ENCODE measurements around the gene CACNA1A.
"Not testable (repeated sequence)": the region's sequence is repeated elsewhere in the genome, so short reads cannot be mapped to it uniquely, and the experiment has no call there.

Gene CACNA1A

DNA sequence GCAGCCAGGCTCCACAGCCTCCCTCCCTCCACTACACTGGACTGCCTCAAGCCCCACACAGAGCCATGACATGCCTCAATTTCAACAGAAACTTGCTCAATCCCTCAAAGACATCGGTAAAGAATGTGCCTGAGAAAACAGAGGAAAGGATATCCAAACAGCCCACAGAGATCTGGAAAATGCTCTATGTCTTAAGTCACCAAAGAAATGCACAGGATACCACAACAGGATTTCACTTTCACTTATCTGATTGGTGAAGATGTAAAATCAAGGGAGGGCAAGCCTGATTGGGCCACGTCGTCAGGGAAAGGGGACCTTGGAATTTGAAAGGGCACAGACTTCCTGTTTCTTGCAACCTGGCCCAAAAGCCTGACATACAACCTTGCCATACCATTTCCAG lies 14.2 kb downstream of the CACNA1A start:
- DNase-seq = peak; percentile 77

- no peak for DNase-seq
Observed at GRCh38 chr19:13487985-13488384, 18.3 kb downstream of the CACNA1A start.

GRCh38 chr19:13484166-13484565 lies 22.1 kb downstream of the CACNA1A start:
- no peak for DNase-seq

DNA sequence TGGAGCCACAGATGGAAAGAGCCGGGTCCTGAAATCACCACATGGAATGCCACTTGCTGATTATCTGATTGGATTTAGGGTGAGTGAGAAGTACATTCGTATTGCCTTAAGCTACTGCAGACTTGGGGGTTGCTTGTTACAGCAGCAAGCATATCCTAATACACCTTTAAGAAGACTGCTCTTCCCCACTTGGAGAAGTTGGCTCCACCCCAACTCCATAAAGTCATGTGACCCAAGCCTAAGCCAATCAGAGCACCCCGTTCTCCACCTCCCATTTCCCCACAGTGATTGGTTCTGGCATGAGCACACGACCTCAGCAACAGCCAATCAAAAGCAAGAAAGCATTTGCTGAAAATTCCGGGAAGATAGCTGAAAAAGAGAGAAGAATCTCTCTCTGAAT lies 23.1 kb downstream of the CACNA1A start:
- DNase-seq = no peak

DNA sequence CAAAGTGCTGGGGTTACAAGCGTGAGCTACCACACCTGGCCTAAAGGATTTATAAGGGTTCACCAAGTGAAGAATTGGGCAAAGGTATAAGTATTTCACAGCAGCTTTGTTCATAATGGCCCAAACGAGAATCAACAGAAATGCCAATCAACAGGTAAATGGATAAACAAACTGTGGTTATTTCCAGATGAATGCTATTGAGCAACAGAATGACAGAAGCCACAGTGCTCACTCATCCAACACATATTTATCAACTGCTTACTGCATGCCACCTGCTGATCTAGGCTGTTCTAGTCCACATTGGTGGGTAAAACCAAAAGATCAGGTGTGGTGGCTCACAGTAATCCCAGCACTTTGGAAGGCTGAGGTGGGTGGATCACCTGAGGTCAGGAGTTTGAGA lies 27.7 kb downstream of the CACNA1A start:
- DNase-seq = no peak

DNA sequence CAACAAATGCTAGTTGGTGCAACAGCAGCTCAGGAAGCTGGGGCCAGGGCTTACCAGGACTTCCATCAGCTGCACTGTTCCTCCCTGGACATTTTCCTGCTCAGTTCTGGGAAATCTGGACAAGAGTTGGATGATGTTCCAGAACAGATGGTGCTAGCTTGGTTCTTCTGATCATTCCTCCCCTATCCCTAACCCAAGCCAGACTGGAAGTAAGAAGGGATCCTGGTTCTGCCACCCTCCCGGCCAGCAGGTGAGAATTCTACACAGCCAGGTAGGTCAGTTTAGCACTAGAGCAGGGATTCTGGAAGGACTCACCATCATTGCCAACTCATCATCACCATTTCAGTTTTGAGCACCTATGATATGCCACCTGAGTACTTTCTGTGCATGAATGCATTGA lies 30.2 kb downstream of the CACNA1A start:
- DNase-seq = no peak

GRCh38 chr19:13475044-13475443 lies 31.2 kb downstream of the CACNA1A start:
- no peak for DNase-seq

DNA sequence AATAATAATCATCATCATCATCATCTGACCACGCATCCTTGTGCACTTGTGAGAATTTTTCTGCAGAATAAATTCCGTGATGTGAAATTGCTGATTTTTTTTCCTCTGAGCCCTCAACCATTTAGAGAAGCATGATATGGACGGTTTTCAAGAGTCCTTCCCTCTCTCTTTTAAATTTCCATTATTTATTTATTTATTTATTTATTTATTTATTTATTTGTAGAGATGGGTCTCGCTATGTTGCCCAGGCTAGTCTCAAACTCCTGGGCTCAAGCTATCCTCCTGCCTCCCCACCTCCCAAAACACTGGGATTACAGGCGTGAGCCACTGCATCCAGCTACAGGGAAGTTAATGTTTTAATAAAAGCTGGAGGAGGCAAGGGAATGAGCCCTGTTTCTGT lies 39.6 kb downstream of the CACNA1A start:
- DNase-seq = no peak

GRCh38 chr19:13463296-13463695 lies 43.0 kb downstream of the CACNA1A start:
- DNase-seq = peak; percentile 10

- no peak for DNase-seq
Observed at GRCh38 chr19:13461536-13461935, 44.7 kb downstream of the CACNA1A start.

DNA sequence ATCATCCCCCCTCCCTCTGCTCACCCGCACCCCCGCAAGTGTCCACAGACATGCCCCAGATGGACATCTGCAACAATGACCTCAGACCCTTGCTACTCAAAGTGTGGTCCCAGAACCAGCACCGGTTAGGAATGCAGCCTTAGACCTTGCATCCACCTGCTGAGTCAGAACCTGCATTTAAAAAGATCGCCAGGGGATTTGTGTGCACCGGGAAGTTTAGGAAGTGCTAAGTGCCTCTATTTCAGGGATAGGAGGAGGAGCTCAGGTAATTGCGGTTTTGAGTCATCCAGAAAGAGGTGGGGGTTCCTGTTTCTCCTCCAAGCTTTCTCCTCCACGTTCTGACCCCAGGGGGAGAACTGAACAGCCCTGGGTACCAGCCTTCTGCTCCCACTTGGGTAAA lies 46.2 kb downstream of the CACNA1A start:
- no peak for DNase-seq

- no peak for DNase-seq
Observed at GRCh38 chr19:13459351-13459750, 46.9 kb downstream of the CACNA1A start.

DNA sequence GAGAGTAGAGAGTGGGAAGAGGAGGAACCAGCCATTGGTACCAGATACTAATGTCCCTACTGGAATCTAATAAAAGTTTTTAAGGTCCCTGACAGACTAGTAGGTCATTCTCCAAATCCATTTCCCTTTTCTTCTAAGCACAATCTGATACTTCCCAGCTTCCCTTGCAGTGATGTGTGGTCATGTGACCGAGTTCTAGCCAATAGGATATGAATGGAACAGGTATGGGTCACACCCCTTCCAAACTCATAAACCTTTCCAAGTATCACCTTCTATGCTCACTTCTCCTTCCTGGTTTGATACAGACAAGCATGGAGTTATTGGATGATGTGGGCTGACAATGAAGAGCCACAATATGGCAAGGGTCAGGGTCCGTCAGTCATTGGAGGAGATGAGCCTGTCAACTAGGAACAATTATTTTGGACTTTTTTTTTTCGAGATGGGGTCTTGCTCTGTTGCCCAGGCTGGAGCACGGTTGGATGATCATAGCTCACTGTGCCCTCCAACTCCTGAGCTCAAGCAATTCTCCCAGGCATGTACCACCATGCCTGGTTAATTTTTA lies 54.8 kb downstream of the CACNA1A start:
- DNase-seq = no peak

- DNase-seq = no peak
Observed at GRCh38 chr19:13447978-13448377, 58.3 kb downstream of the CACNA1A start.

GRCh38 chr19:13441810-13442512 lies 64.3 kb downstream of the CACNA1A start:
- DNase-seq = peak; percentile 45

- no peak for DNase-seq
Observed at GRCh38 chr19:13437919-13438618, 68.2 kb downstream of the CACNA1A start.

DNA sequence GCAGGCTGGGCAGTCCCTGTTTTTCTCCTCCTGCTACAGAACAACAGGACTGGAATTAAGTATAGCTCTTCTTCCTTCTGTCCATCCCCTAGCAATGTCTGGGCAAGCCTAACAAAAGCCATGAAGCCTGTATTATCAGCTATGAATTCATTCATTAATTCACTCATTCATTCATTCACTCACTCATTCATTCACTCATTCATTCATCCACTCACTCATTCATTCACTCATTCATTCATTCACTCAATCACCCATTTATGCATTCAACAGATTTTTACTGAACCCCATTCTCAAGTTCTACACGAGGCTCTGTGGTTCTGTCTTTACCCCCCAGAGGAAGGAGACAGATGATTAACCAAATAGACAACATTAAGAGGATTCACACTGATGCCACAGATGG lies 69.9 kb downstream of the CACNA1A start:
- no peak for DNase-seq

- DNase-seq = peak; percentile 39
Observed at GRCh38 chr19:13430790-13431582, 75.3 kb downstream of the CACNA1A start.

DNA sequence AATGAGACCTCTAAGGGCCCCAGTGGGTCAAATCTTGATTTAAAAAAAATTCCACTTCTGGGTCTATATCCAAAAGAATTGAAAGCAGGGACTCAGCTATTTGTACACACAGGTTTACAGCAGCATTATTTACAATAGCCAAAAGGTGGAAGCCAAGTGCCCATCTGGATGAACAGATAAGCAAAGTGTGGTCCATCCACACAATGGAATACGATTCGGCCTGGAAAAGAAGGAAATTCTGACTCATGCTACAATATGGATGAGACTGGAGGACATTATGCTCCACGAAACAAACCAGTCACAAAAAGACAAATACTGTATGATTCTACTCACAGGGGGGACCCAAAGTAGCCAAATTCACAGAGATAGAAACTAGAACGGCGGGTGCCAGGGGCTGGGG lies 76.7 kb downstream of the CACNA1A start:
- DNase-seq = no peak

GRCh38 chr19:13428352-13428751 lies 77.9 kb downstream of the CACNA1A start:
- peak; percentile 10 for DNase-seq

- DNase-seq = no peak
Observed at GRCh38 chr19:13427273-13428051, 78.8 kb downstream of the CACNA1A start.

GRCh38 chr19:13425875-13426274 lies 80.4 kb downstream of the CACNA1A start:
- DNase-seq = not testable (repeated sequence)

DNA sequence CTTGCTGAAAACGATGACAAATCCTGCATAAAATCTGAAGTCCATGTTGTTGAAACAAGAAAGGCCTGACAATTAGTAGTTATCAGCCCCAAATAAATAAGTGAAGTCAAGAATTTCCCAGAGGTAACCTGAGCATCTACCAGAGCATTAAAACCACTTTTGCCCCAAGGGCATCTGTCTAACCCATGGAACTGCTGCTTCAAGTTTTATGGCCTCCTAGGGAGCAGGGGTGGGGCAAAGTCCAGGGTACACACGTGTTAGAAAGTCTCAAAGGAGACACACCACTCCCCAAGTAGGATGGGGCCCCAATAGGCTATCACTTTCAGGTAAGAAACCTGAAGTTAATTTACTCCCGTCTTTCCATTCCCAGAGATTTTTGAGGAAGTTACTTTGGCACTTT lies 81.1 kb downstream of the CACNA1A start:
- no peak for DNase-seq
